Mesenchymal stem cell (in vitro differentiated cells and primary cell): ENCODE data around the gene SMIM26.

Experiments
- DNase-seq: peaks from one replicate; pipeline ENCODE4 v3.0.0-alpha.2; 2013
- H2AFZ ChIP-seq: one replicate; pipeline ENCODE4 v1.6.1; 2013; ENCODE audit warnings: low read depth, mild to moderate bottlenecking, control low read depth, inconsistent platforms, low read length, moderate library complexity
- H2AK5ac ChIP-seq: 2 replicates; pipeline ENCODE4 v1.6.1; 2013; ENCODE audit warnings: low read length, moderate library complexity, mild to moderate bottlenecking, inconsistent platforms; ENCODE audit not compliant: severe bottlenecking
- H2BK120ac ChIP-seq: one replicate; pipeline ENCODE4 v1.6.1; 2013; ENCODE audit warnings: low read depth, mild to moderate bottlenecking, inconsistent platforms, low read length, moderate library complexity
- H2BK12ac ChIP-seq, 2 experiments: one replicate each; pipeline ENCODE4 v1.6.1; 2013; ENCODE audit warnings: inconsistent platforms in 2 of 2, low read length in 2 of 2, mild to moderate bottlenecking in 2 of 2, moderate library complexity in 2 of 2, control low read depth in 1 of 2
- H2BK15ac ChIP-seq: one replicate; pipeline ENCODE4 v1.6.1; 2013; ENCODE audit warnings: mild to moderate bottlenecking, low read depth, inconsistent platforms; ENCODE audit not compliant: poor library complexity, severe bottlenecking
- H2BK5ac ChIP-seq: 2 replicates; pipeline ENCODE4 v1.6.1; 2013; ENCODE audit warnings: low read depth, mild to moderate bottlenecking, low read length, control low read depth, inconsistent platforms; ENCODE audit not compliant: poor library complexity, severe bottlenecking
- H3K14ac ChIP-seq, 2 experiments: one replicate each; pipeline ENCODE4 v1.6.1; 2013; ENCODE audit warnings: inconsistent platforms in 2 of 2, low read length in 2 of 2, control low read depth in 1 of 2, mild to moderate bottlenecking in 1 of 2, moderate library complexity in 1 of 2
- H3K18ac ChIP-seq, 2 experiments: one replicate each; pipeline ENCODE4 v1.6.1; 2013; ENCODE audit warnings: inconsistent platforms in 2 of 2, low read length in 2 of 2, control low read depth in 1 of 2, low read depth in 1 of 2, mild to moderate bottlenecking in 1 of 2
- H3K23ac ChIP-seq, 2 experiments: one replicate each; pipeline ENCODE4 v1.6.1; 2013; ENCODE audit warnings: inconsistent platforms in 2 of 2, low read length in 2 of 2, mild to moderate bottlenecking in 2 of 2, moderate library complexity in 2 of 2, control low read depth in 1 of 2
- H3K27ac ChIP-seq: 2 replicates; pipeline ENCODE4 v1.5.1; 2013; ENCODE audit warnings: mild to moderate bottlenecking, moderate library complexity, low read length, control low read depth, inconsistent platforms; ENCODE audit not compliant: poor library complexity, severe bottlenecking
- H3K27me3 ChIP-seq, 2 experiments: 2 replicates each; pipeline versions ENCODE4 v1.6.1 to v1.7.0; 2013; ENCODE audit warnings: low read length in 2 of 2, mild to moderate bottlenecking in 2 of 2, moderate library complexity in 2 of 2, control low read depth in 1 of 2, inconsistent platforms in 1 of 2; ENCODE audit not compliant: control insufficient read depth in 1 of 2, insufficient read depth in 1 of 2
- H3K36me3 ChIP-seq, 2 experiments: 2 replicates each; pipeline versions ENCODE4 v1.6.1 to v1.7.0; 2013; ENCODE audit warnings: low read length in 2 of 2, control low read depth in 1 of 2, inconsistent platforms in 1 of 2, low read depth in 1 of 2, mild to moderate bottlenecking in 1 of 2; ENCODE audit not compliant: insufficient read depth in 2 of 2, control insufficient read depth in 1 of 2
- H3K4ac ChIP-seq, 2 experiments: one replicate each; pipeline ENCODE4 v1.6.1; 2013; ENCODE audit warnings: inconsistent platforms in 2 of 2, low read length in 2 of 2, mild to moderate bottlenecking in 2 of 2, moderate library complexity in 2 of 2, control low read depth in 1 of 2, low read depth in 1 of 2
- H3K4me1 ChIP-seq: 2 replicates; pipeline ENCODE4 v1.6.1; 2013; ENCODE audit warnings: low read depth, low read length, control low read depth; ENCODE audit not compliant: control insufficient read depth, insufficient read depth
- H3K4me2 ChIP-seq: 2 replicates; pipeline ENCODE4 v1.6.1; 2013; ENCODE audit warnings: low read length, mild to moderate bottlenecking, inconsistent platforms; ENCODE audit not compliant: poor library complexity, severe bottlenecking
- H3K4me3 ChIP-seq, 2 experiments: 2 replicates each; pipeline versions ENCODE4 v1.5.1 to v1.7.0; 2013; ENCODE audit warnings: low read length in 2 of 2, mild to moderate bottlenecking in 2 of 2, control low read depth in 1 of 2, low read depth in 1 of 2; ENCODE audit not compliant: insufficient read depth in 1 of 2
- H3K79me1 ChIP-seq: replicated peaks from 2 replicates; pipeline ENCODE4 v1.6.1; 2013; ENCODE audit warnings: mild to moderate bottlenecking, control low read depth, low read length, inconsistent platforms; ENCODE audit not compliant: poor library complexity, severe bottlenecking
- H3K9ac ChIP-seq: 2 replicates; pipeline ENCODE4 v1.7.0; 2013; ENCODE audit warnings: mild to moderate bottlenecking, low read length, moderate library complexity
- H3K9me3 ChIP-seq: 2 replicates; pipeline ENCODE4 v1.7.0; 2013; ENCODE audit warnings: mild to moderate bottlenecking, low read length; ENCODE audit not compliant: control insufficient read depth
- H4K8ac ChIP-seq: one replicate; pipeline ENCODE4 v1.6.1; 2013; ENCODE audit warnings: inconsistent platforms, mild to moderate bottlenecking, low read length, moderate library complexity
- H4K91ac ChIP-seq: one replicate; pipeline ENCODE4 v1.6.1; 2013; ENCODE audit warnings: mild to moderate bottlenecking, low read length, inconsistent platforms
- WGBS: methylation state at CpG from one replicate; pipeline ENCODE4 v1.1.7; 2013; ENCODE audit warnings: mixed read lengths; 5-methylcytosine and 5-hydroxymethylcytosine counted together

Gene SMIM26

GRCh38 chr20:18585134-18585533 lies 17.9 kb downstream of the SMIM26 start:
- H3K9ac ChIP-seq = no peak overlapping the region
- H3K9me3 ChIP-seq = no peaks in the 10 kb centered on the region
- H3K27me3 ChIP-seq = no peaks in the 10 kb centered on the region
- H2AK5ac ChIP-seq = no peak overlapping the region
- H4K8ac ChIP-seq = no peak overlapping the region
- no peak overlapping the region for H3K18ac ChIP-seq
- peak overlapping the region; percentile 44 for H3K27ac ChIP-seq
- H3K79me1 ChIP-seq = no peaks in the 10 kb centered on the region
- WGBS = 97% methylated on average over 2 of the region's 2 CpGs
- no peak overlapping the region for H3K4me2 ChIP-seq
- no peaks in the 10 kb centered on the region for H3K36me3 ChIP-seq
- H2BK5ac ChIP-seq = no peak overlapping the region
- no peak overlapping the region for H2AFZ ChIP-seq
- no peak overlapping the region for H3K4ac ChIP-seq
- no peak overlapping the region for H3K23ac ChIP-seq
- H2BK12ac ChIP-seq = no peak overlapping the region
- no peak overlapping the region for H3K14ac ChIP-seq
- no peak overlapping the region for H3K4me3 ChIP-seq
- peak; percentile 31 for DNase-seq
- no peak overlapping the region for H4K91ac ChIP-seq
- H2BK15ac ChIP-seq = no peak overlapping the region
- H3K4me1 ChIP-seq = peaks cover 6% of the 10 kb centered on the region
- no peak overlapping the region for H2BK120ac ChIP-seq

GRCh38 chr20:18587665-18588573 lies 20.7 kb downstream of the SMIM26 start, which contains the start of gene DTD1:
TSS of gene DTD1 (plus strand) at chr20:18588054. CDS start at chr20:18588073, 19 bp downstream.
- peak within 1 kb of the TSS; percentile 92 for H3K4me2 ChIP-seq
- H3K27ac ChIP-seq = no peak within 1 kb of the TSS
- H2AFZ ChIP-seq = peak within 1 kb of the TSS; percentile 1
- peak within 1 kb of the TSS; percentile 90 for H3K9ac ChIP-seq
- peak; percentile 83 for DNase-seq
- peaks cover 6% of the 10 kb centered on the region for H3K4me1 ChIP-seq
- peak within 1 kb of the TSS in 1 of 2 experiments; percentile 65 for H3K23ac ChIP-seq
- WGBS = under 1% methylated on average over 76 of the region's 88 CpGs
- peaks cover 4% of the 10 kb centered on the region for H3K79me1 ChIP-seq
- H2AK5ac ChIP-seq = no peak within 1 kb of the TSS
- H3K4me3 ChIP-seq = peak within 1 kb of the TSS; percentile 84 to 94
- H4K91ac ChIP-seq = peak within 1 kb of the TSS; percentile 79
- H3K14ac ChIP-seq = peak within 1 kb of the TSS in 1 of 2 experiments; percentile 76
- no peaks in the 10 kb centered on the region for H3K36me3 ChIP-seq
- H3K27me3 ChIP-seq = no peaks in the 10 kb centered on the region
- peak within 1 kb of the TSS; percentile 92 for H4K8ac ChIP-seq
- H2BK15ac ChIP-seq = peak within 1 kb of the TSS; percentile 80
- H2BK12ac ChIP-seq = peak within 1 kb of the TSS in 1 of 2 experiments; percentile 23
- H2BK120ac ChIP-seq = no peak within 1 kb of the TSS
- no peak within 1 kb of the TSS for H2BK5ac ChIP-seq
- peak within 1 kb of the TSS; percentile 1 to 99 for H3K4ac ChIP-seq
- H3K18ac ChIP-seq = peak within 1 kb of the TSS; percentile 82 to 90
- H3K9me3 ChIP-seq = no peaks in the 10 kb centered on the region

- no peak overlapping the region for H2BK12ac ChIP-seq
- no peaks in the 10 kb centered on the region for H3K27me3 ChIP-seq
- H2BK5ac ChIP-seq = no peak overlapping the region
- H4K91ac ChIP-seq = no peak overlapping the region
- peaks cover 6% of the 10 kb centered on the region for H3K4me1 ChIP-seq
- peaks cover 0 to 1% of the 10 kb centered on the region in 2 experiments for H3K36me3 ChIP-seq
- H4K8ac ChIP-seq = peak overlapping the region; percentile 92
- H3K9ac ChIP-seq = peak overlapping the region; percentile 90
- no peak overlapping the region for H3K23ac ChIP-seq
- H2BK15ac ChIP-seq = no peak overlapping the region
- peak overlapping the region in 1 of 2 experiments; percentile 82 for H3K18ac ChIP-seq
- H3K27ac ChIP-seq = no peak overlapping the region
- H3K14ac ChIP-seq = no peak overlapping the region
- DNase-seq = no peak
- no peak overlapping the region for H2BK120ac ChIP-seq
- peaks cover 4% of the 10 kb centered on the region for H3K79me1 ChIP-seq
- no peak overlapping the region for H2AFZ ChIP-seq
- H3K4me2 ChIP-seq = peak overlapping the region; percentile 92
- WGBS = 7% methylated on average over 9 of the region's 18 CpGs
- H3K9me3 ChIP-seq = no peaks in the 10 kb centered on the region
- H2AK5ac ChIP-seq = no peak overlapping the region
- H3K4ac ChIP-seq = no peak overlapping the region
- H3K4me3 ChIP-seq = peak overlapping the region; percentile 84 to 94
These were observed 21.3 kb downstream of the SMIM26 start for GRCh38 chr20:18588574-18588933.

GRCh38 chr20:18589941-18590674 lies 22.9 kb downstream of the SMIM26 start:
- over 99% methylated on average over 4 of the region's 8 CpGs for WGBS
- H4K8ac ChIP-seq = no peak overlapping the region
- H3K18ac ChIP-seq = no peak overlapping the region
- H3K9me3 ChIP-seq = no peaks in the 10 kb centered on the region
- no peak overlapping the region for H3K14ac ChIP-seq
- no peak overlapping the region for H3K4me3 ChIP-seq
- H2BK12ac ChIP-seq = no peak overlapping the region
- H2BK5ac ChIP-seq = no peak overlapping the region
- no peak overlapping the region for H2BK120ac ChIP-seq
- H3K4me1 ChIP-seq = peaks cover 2% of the 10 kb centered on the region
- peak; percentile 13 for DNase-seq
- H3K27me3 ChIP-seq = no peaks in the 10 kb centered on the region
- H4K91ac ChIP-seq = no peak overlapping the region
- H3K4ac ChIP-seq = no peak overlapping the region
- no peak overlapping the region for H3K23ac ChIP-seq
- no peak overlapping the region for H2AK5ac ChIP-seq
- peaks cover 4 to 16% of the 10 kb centered on the region in 2 experiments for H3K36me3 ChIP-seq
- H3K27ac ChIP-seq = no peak overlapping the region
- no peak overlapping the region for H3K4me2 ChIP-seq
- no peak overlapping the region for H2BK15ac ChIP-seq
- H3K79me1 ChIP-seq = peaks cover 13% of the 10 kb centered on the region
- H2AFZ ChIP-seq = no peak overlapping the region
- peak overlapping the region; percentile 90 for H3K9ac ChIP-seq
